C4-2B (cell line): ENCODE measurements around the gene PDLIM7.

Experiments used
- ZFX ChIP-seq: fragments of 450-650 bp; IDR thresholded peaks from 2 replicates; pipeline ENCODE4 v1.6.1; 2017
- TF ChIP-seq, protein P1 (sequence below): fragments of 450-650 bp; conservative IDR thresholded peaks from 2 replicates; pipeline ENCODE4 v1.5.1; 2017; ENCODE audit warnings: mild to moderate bottlenecking

DNA sequence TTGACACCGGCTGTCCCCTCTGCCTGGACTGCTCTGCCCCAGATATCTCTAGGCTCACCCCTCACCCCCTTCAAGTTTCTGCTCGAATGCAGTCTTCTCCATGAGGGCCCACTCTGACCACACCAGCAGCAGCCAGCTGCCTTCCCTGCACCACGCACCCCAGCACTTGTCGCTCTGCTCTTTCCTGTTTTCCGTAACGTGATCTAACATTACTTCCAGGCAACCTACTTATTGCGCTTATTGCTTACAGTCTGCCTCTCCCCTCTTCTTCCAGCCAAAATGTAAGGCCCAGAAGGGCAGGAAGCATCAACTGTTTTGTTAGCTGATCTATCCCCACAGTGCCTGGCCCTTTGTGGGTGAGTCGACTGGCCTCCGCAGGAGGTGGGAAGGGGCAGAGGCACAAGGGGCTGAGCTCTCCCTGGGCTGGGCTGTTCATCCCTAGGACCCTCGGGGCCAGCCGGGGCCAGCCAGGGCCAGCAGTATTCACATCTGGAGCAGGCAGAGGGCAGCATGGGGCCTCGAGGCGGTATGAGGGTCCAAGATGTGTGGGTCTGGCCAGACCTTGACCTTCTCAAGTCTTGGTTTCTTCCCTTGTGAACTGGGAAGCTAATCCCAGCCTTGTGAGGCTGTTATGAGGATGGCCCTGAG is 12.4 kb downstream of the PDLIM7 start:
- TF ChIP-seq, protein P1, sequence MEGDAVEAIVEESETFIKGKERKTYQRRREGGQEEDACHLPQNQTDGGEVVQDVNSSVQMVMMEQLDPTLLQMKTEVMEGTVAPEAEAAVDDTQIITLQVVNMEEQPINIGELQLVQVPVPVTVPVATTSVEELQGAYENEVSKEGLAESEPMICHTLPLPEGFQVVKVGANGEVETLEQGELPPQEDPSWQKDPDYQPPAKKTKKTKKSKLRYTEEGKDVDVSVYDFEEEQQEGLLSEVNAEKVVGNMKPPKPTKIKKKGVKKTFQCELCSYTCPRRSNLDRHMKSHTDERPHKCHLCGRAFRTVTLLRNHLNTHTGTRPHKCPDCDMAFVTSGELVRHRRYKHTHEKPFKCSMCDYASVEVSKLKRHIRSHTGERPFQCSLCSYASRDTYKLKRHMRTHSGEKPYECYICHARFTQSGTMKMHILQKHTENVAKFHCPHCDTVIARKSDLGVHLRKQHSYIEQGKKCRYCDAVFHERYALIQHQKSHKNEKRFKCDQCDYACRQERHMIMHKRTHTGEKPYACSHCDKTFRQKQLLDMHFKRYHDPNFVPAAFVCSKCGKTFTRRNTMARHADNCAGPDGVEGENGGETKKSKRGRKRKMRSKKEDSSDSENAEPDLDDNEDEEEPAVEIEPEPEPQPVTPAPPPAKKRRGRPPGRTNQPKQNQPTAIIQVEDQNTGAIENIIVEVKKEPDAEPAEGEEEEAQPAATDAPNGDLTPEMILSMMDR = no peak
- no peak for TF ChIP-seq ZFX
